K562 (cell line): ENCODE data around the gene ACAT2. TPM values are rescaled to one million over a fixed set of nuclear protein-coding genes. Genes with fewer than 3 reads are reported as not detected.
A peak's percentile ranks its signal among the peaks of the same experiment; 100 is the strongest.

Experiments
- BCOR ChIP-seq: fragments of 450-650 bp; IDR thresholded peaks from 2 replicates; pipeline ENCODE4 v1.6.1; 2016
- BRF1 ChIP-seq: IDR thresholded peaks from 3 replicates; pipeline ENCODE4 v1.6.1; 2011; ENCODE audit warnings: borderline replicate concordance, mild to moderate bottlenecking; ENCODE audit not compliant: insufficient read length; ENCODE audit errors: extremely low read depth
- CREBBP ChIP-seq: IDR thresholded peaks from one replicate; pipeline ENCODE4 v1.6.1; 2012; ENCODE audit warnings: low read depth, mild to moderate bottlenecking, control low read depth, inconsistent platforms, low read length
- HDGF ChIP-seq: fragments of 450-650 bp; IDR thresholded peaks from 2 replicates; pipeline ENCODE4 v1.6.1; 2016
- KDM4B ChIP-seq, 2 experiments: fragments of 450-650 bp in 1 of 2; sonication (generic) in 1 of 2; IDR thresholded peaks; 2 replicates each; pipeline ENCODE4 v1.6.1; 2016 to 2017; ENCODE audit warnings: borderline replicate concordance in 2 of 2, antibody characterized with exemption in 1 of 2, low read depth in 1 of 2, mild to moderate bottlenecking in 1 of 2
- MGA ChIP-seq: fragments of 450-650 bp; IDR thresholded peaks from 2 replicates; pipeline ENCODE4 v1.6.1; 2016; ENCODE audit warnings: mild to moderate bottlenecking, moderate library complexity
- ZNF318 ChIP-seq, 2 experiments: fragments of 450-650 bp; IDR thresholded peaks; 2 replicates each; pipeline ENCODE4 v1.6.1; 2016; ENCODE audit warnings: mild to moderate bottlenecking in 2 of 2, borderline replicate concordance in 1 of 2, low read depth in 1 of 2, moderate library complexity in 1 of 2
- polyA plus RNA-seq, 8 experiments: library from polyadenylated mRNA; depleted of rRNA in 4 of 8; stranded (reverse) in 5 of 8; unstranded in 3 of 8; fragments of >200 nt; fragmentation: Nextera tagmentation in 2 of 8; fragmentation: Illumina TruSeq in 1 of 8; extraction: Ambion mirVana in 2 of 8; extraction: Trizol in 1 of 8; gene quantifications; 2 replicates each; pipeline versions ENCODE4 v1.2.1 to v1.2.3, GENCODE V29; 2011 to 2014; ENCODE audit warnings: inconsistent platforms in 1 of 8, missing spikeins in 1 of 8
- total RNA-seq, 7 experiments: library from RNA; depleted of rRNA in 6 of 7; stranded (reverse); fragments of >200 nt in 6 of 7; fragmentation: Illumina TruSeq in 2 of 7; extraction: Trizol in 2 of 7; gene quantifications; 2 replicates each; pipeline versions ENCODE4 v1.2.1 to v1.2.3, GENCODE V29; 2011 to 2021; ENCODE audit warnings: low replicate concordance in 1 of 7

Gene ACAT2
- total and polyA plus RNA-seq, 9 of the 15 experiments (the other 6 are each of a cell fraction or from before 2014, with no cell fraction given): 63.0 to 309 (median 144) TPM

DNA sequence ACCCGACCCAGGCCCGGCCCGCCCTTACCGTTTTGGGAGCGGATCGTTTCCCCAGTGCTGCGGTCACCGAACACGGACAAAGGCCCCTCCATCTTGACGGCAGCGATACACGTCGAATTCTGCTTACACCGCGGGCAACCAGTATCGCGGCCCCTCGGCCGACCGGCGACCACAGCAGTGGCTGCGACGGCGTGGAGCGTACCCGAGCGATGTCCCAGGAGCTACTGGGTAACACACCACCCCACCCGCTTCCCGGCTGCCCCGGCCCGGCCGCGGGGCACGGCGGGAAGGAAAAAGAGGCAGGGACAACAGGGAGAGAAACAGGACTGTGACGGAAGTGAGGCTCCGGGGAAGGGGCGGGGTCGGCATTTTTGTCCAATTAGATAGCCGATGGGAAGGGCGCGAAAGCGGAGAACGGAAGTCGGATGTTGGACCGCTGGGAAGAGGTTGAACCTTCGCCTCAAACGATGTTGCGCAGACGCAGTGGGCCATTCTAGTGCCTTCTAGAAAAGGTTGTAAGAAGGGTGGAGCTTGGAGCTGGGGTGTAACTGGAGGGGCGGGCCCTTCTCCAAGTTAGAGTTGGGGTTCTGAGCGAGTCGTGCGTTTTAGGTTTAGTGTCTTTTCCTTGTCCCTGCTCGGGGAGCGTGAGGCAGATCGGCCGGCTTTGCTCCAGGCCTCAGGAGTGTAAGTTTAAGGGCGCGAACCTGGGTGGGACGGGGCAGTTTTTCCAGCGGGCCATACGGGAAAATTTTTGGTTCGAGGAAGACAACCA, 27.7 kb downstream of the ACAT2 start, which contains the start of gene TCP1 (continued):
- no peak for TF ChIP-seq MGA
- TF ChIP-seq BRF1: no peak
- peak; percentile 58 for TF ChIP-seq HDGF
- peak; percentile 71 for TF ChIP-seq BCOR
- TF ChIP-seq ZNF318 (IDR thresholded peaks at IDR 0.05; ENCODE audit: borderline replicate concordance in 1 of 2, low read depth in 1 of 2): no peak
- no peak for TF ChIP-seq CREBBP
- TF ChIP-seq KDM4B (IDR thresholded peaks at IDR 0.05; ENCODE audit: borderline replicate concordance in 2 of 2, low read depth in 1 of 2): peak in 1 of 2 experiments; percentile 61; a peak in 1 of 4 replicates
